Bone marrow (tissue), 2 donors: ENCODE measurements around the gene CD2.

Source experiments
- DNase-seq, 2 donors: peaks; one replicate each; lab custom pipeline; 2025; lab: John Stamatoyannopoulos, UW

The CD2 gene

GRCh38 chr1:116777831-116778830 lies 23.9 kb downstream of the CD2 start:
- no peak for DNase-seq

- DNase-seq: no peak
These were observed 26.8 kb downstream of the CD2 start for GRCh38 chr1:116781034-116781433.

- no peak for DNase-seq
These were observed 30.8 kb downstream of the CD2 start for GRCh38 chr1:116785006-116785405.

GRCh38 chr1:116786049-116786448 lies 31.8 kb downstream of the CD2 start:
- DNase-seq: no peak

GRCh38 chr1:116791727-116792126 lies 37.5 kb downstream of the CD2 start:
- DNase-seq: no peak

- DNase-seq: no peak
These were observed 39.2 kb downstream of the CD2 start for GRCh38 chr1:116793357-116793935.

GRCh38 chr1:116794371-116794770 lies 40.1 kb downstream of the CD2 start:
- DNase-seq: no peak

GRCh38 chr1:116794804-116795481 lies 40.7 kb downstream of the CD2 start:
- peak in 1 of 2 donors; percentile 50 for DNase-seq

- DNase-seq: no peak
These were observed 41.2 kb downstream of the CD2 start for GRCh38 chr1:116795482-116795829.

- no peak for DNase-seq
These were observed 50.5 kb downstream of the CD2 start for GRCh38 chr1:116804736-116805135.

- no peak for DNase-seq
These were observed 51.2 kb downstream of the CD2 start for GRCh38 chr1:116805398-116805797.

GRCh38 chr1:116806245-116806644 lies 52.0 kb downstream of the CD2 start:
- DNase-seq: no peak

GRCh38 chr1:116806671-116807070 lies 52.4 kb downstream of the CD2 start:
- no peak for DNase-seq

GRCh38 chr1:116807394-116808199 lies 53.4 kb downstream of the CD2 start:
- no peak for DNase-seq

GRCh38 chr1:116808200-116808847 lies 54.1 kb downstream of the CD2 start:
- DNase-seq: no peak

- DNase-seq: no peak
These were observed 54.7 kb downstream of the CD2 start for GRCh38 chr1:116808848-116809508.

- DNase-seq: no peak
These were observed 57.1 kb downstream of the CD2 start for GRCh38 chr1:116811321-116811720.

- no peak for DNase-seq
These were observed 60.9 kb downstream of the CD2 start for GRCh38 chr1:116814926-116815723.

- DNase-seq: peak; percentile 9 to 73
These were observed 63.4 kb downstream of the CD2 start for GRCh38 chr1:116817582-116818064.
